HG02759 (cell line): ENCODE measurements around the gene ANKH.
A peak's percentile ranks its signal among the peaks of the same experiment; 100 is the strongest.
"Not testable (repeated sequence)": the region's sequence is repeated elsewhere in the genome, so short reads cannot be mapped to it uniquely, and the experiment has no call there.

Source experiments
- ATAC-seq: cut with Tn5 transposase; IDR thresholded peaks from one replicate; pipeline ENCODE4 v1.9.1; 2021; ENCODE audit warnings: mild to moderate bottlenecking, moderate library complexity; ENCODE audit not compliant: unreplicated experiment

Gene ANKH

DNA sequence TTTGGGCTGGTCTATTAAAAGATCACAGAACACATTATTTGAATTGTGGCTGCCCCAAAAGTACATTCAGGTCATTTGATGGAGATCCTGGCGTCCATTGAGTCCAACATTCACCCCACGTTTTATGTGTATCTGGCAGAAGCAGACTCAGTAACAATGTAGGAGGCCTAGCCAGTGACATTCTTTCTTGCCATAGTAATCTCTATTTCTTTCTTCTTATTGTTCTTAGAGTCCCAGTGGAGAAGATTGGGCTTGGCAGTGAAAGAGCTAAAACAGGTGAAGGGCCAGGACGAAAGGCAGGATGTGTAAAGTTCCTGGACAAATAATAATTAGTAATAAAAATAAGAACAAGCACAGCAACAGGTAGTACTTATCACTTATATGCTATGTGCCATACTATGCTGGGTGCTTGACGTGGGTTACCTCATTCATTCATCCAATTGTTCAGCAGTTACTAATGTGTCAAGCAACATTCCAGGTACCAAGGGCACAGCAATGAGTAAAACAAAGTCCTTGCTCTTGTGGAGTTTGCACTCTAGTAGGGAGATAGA is 12.6 kb upstream of the ANKH start:
- ATAC-seq = no peak

DNA sequence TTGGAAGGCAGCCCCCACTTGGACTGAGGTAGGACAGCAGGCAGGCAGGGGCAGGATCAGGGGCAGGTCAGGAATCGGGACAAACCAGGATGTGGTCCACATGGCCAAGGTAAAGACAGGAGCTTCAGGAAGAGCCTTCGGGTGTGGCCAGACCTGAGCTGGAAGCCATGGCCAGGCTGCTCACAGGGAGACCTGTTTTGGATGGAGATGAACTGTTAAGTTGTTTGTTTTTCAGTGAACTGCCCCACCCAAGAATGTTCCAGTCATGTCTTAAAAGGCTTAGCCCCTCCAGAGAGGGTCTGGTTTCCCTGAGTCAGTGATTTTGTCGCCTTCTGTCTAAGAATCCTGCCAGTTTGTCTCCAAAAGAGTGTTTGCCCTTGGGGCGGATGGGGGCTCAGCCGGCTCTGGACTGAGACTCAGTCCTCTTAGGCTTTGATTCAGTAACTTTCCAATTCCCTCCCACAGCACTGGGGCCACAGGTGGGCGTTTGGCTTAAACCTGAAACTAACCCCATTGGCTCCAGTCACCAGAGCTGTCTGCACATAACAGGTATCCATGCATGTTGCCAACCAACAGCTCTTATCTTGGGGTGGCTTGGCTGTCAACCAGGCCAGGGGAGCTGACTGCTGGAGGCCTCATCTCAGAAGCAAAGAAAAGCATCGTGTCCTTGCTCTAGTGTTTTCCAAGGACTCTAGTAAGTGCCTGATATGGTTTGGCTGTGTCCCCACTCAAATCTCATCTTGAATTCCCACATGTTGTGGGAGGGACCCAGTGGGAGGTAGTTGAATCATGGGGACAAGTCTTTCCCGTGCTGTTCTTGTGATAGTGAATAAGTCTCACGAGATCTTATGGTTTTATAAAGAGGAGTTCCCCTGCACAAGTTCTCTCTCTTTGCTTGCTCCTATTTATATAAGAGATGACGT is 11.3 kb upstream of the ANKH start:
- no peak for ATAC-seq

DNA sequence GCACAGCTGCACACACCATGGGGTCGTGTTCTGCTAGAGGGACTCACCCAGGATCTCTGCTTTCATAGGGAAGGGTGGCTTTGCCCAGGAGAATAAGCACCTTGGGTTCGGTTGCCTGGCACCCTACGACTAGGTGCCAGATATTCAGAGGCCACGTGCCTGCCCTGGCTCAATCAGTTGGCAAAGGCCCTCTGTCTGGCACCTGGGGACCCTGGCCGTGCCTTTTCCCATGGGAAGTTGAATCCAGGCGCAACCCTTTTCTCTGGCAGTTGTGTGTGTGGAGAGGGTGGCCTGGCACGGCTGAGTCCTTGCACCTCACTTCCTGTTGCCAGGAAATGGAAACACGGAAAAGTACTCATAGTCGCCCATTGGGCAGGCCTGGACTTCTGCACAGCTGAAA is 10.2 kb upstream of the ANKH start:
- ATAC-seq = no peak

DNA sequence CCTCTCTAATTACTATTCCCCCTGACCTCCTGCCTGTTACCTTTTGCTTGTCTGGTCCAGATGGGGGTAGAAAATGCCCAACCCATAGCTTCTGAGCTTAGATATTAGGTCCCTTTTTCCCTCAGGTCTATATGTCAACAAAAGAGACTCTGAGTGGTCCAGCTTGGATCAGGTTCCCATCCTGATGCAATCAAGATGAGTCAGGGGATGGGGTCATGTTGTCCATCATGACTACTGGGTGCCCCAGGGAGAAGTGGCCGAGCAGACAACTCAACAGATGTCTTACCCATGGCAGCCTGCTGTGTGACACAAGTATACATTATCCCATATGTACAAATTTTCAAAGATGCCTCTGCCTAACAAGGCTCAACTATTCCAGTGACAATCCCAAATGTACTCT is 9.1 kb upstream of the ANKH start:
- no peak for ATAC-seq

DNA sequence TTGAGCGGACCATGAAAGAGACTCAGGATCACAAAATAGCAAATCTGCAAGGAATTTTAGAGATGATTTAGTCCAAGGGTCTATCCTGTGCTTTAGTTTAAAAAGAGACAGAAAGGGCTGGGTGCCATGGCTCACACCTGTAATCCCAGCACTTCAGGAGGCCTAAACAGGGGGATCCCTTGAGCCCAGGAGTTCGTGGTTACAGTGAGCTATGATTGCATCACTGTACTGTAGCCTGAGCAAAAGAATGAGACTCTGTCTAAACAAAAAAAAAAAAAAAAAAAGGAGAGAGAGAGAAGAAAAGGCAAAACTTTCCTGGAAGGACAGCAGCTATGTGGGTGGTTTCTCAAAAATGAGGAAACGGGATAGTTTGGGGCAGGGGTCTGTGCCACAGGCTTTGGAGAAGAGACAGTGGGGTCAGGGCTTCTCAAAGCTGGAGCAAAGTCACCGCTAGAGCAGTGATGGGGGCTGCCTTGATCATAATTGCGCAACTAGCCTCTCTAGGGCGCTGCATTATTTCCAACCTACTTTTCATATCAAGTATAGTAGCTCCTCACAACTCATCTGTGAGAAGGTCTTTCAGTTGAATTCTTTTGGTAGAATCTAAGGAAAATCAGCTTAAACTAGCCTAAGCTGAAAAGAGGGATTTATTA is 8.5 kb upstream of the ANKH start:
- ATAC-seq = no peak

DNA sequence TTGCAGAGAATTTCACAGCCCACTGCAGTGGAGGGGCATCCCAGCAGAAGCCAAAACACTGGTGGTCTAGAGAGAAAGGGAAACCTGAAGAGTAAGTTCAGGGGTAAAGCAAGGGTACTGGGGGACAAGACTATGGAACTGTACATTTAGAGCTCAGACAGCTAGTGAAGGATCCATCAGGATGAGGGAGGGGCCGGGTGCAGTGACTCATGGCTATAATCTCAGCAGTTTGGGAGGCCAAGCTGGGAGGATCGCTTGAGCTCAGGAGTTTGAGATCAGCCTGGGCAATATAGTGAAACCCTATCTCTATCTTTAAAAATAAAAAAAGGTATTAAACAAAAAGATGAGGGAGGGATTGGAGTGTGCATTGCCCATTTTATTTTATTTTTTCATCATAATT is 7.8 kb upstream of the ANKH start:
- ATAC-seq = no peak

DNA sequence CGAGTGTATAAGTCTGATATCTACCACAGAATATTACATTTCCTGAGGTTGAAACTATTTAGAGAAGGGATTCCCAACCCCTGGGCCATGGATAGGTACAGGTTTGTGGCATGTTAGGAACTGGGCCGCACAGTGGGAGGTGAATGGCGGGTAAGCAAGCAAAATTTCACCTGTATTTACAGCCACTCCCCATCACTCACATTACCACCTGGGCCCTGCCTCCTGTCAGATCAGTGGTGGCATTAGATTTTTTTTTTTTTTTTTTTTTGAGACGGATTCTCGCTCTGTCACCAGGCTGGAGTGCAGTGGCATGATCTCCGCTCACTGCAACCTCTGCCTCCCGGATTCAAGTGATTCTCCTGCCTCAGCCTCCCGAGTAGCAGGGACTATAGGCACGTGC is 6.6 kb upstream of the ANKH start:
- not testable (repeated sequence) for ATAC-seq

DNA sequence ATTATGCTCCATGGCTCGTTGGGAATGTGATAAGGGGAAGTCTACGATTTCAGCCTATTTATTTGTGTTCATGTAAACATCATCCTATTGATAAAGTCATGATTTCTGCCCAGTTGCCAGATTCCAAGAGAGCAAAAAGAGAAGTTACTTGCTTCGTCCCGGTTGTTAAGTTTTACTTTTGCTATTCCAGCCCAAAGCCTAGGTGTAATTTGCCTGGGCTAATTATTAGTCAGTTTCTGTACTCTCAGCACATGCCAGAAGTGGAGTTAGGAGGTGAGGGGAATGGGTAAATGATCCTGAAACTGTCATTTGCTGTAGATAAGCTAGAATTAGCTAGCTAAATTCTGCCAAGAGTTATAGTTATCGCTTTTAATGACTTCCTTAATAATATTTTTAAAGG is 4.5 kb upstream of the ANKH start:
- ATAC-seq = no peak

DNA sequence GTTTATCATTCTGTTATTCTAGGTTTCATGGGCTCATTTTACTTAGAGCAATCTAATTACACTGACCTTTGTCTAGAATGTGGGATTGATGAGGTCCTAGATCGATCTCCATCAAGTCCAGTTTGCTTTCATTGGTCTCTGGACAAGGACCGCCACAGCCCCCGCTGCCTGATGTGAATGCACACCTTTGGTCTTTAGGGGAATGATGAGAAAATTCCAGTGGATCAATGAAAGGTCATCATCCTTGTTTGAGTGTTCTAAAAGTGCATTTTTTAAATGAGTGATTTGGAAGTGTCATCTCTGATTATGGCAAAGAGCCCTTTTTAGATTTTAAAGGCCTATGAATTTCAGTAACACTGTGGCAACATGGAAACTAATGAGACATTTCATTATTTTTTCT is 2.2 kb upstream of the ANKH start:
- no peak for ATAC-seq

DNA sequence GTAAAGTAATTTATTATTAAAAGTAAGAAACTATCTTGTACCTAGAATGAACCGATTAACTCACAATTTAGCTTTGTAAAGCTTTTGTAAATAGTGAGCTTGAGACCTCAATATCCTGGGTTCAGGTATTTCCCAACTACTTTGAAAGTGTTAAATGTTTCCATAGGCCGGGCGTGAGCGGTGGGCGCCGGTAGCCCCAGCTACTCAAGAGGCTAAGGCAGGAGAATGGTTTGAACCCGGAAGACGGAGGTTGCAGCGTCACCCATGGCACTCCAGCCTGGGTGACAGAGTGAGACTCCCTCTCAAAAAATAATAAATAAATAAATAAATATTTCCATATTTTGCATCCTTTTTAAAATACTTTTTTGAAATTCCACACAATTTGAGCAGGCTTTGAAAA is 1.5 kb upstream of the ANKH start:
- no peak for ATAC-seq

DNA sequence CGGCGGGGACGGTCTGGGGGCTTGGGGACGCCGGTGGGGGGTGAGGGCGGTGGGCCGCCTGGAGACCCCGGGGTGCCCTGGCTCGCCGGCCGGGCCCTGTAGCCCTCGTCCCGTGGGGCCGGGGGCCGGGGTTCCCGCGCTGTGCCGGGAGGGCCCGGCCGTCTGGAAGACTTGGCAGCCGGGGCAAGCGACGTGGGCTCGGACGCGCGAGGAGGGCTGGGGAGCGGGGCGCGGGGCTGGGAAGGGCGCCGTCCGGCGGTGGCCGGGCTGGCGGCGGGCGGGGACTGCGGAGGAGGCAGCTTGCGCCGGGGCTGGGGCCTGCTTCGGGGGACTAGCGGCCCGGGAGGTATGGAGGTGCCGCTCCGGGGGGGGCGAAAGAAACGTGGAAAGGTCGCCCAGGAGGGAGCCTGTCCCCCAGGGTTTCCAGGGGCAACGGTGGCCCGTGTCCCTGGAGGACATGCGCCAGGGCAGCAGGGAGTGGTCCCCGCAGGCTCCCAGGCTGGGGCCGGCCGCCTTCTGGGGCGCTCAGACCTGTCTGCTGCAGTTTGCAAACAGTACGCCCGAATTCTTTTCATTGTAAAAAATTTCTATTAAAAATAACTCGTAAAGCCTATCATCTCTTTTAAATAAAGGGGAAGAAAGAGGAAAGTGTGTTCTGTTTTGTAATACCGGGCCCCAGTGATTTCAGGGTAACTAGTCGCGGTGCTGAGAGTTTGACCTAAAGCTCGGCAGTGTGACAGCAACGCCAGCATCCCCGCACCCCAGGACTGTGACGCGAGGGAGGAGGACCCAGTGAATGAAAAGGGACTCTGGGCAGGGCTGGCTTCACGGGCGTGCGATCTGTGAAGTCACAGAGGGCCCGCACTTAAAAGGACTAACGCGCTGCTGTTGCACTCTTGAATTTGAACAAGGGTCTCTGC is 752 bp upstream of the ANKH start:
- ATAC-seq = peak; percentile 46

DNA sequence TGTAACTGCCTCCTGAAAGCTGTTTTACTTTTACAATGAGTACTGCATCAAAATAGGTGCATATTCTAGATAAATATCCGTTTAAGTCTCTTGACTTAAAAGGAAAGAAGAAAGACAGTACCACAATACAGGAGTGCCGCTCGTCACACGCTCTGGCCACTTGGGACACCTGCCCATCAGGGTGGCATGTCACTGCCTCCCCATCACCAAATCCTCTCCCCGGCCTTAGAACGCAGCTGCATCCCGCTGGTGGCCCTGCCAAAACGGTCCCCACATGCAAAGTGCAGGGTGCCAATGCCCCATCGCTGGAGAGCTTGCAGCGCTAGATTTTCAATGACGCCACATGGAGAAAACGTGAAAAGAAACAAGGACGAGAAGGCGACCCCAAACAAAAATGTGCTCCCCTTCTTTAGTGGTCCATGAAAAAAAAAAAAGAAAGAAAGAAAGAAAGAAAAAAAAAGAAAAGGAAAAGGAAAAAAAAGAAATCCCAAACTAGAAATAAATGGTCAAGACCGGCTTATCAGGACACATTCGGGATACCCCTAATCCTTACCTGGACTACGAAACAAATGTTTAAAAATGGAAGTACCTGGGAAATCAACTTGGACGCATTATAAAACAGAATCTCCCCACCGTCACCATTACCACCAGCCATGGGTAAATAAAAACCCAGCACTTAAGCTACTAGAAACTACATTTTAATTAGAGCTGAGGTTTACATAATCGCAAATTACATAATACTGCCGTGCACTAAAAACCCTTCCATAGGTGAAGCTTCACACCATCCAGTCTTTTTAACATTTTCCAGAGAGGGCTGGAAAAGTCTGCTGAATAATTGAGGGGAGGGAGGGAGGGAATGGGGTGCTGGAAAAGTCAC is 1.0 kb downstream of the ANKH start:
- ATAC-seq = peak; percentile 12

DNA sequence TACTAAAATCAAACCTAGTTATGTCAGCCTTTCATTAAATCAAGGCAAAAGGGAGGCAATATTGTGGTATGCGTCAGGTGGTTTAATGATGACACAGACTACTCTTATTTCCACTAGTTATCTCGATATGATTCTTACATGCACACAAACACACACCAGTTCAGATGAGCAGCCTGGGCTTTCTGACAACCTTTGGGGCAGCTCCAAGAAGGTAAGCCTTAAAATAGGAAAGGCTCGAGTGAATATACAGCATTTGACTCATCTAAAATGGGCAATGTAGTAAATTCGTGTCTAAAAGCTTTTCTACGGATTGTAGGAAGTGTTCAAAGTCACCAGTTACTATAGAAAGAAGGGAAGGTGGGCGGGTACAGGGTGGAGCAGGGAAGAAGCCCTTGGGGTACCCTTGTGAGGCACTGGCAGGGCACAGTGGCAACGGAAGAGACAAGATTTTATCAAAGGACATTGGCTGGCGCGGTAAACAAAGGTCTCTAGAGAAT is 1.9 kb downstream of the ANKH start:
- ATAC-seq = no peak

DNA sequence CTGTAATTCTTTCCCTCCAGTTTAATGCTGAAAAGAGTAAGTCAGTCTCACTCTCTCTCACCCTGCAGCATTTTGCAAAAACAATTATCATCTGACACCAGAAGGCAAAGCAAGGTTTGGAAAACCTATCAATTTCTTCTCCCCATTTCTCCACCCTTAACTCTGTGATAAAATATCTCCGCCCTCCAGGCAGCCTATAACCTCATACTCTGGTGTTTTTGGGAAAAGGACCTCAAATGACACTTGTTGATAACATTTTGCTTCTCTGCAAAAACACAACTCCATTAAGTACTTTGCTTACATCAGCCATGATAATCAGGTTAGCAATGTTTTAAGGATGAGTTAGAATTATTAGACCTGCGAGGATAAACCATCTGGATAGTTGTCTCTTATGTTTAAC is 2.3 kb downstream of the ANKH start:
- no peak for ATAC-seq

DNA sequence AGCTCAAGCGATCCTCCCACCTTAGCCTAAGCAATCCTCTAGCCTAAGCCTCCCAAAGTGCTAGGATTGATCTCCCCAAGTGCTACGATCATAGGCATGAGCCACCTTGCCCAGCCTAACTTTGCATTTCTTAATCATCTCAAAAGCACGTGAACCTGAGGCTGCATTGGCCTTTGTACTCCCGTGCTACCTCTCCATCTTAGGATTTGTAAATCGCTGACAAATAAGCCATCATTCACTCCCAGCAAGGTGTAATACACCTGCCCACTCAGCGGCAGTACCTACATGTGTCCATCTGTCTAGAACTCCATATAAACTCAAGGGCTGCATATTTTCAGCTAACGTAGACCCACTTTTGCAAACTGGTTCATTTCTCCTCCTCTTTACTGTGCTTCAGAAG is 2.8 kb downstream of the ANKH start:
- no peak for ATAC-seq

DNA sequence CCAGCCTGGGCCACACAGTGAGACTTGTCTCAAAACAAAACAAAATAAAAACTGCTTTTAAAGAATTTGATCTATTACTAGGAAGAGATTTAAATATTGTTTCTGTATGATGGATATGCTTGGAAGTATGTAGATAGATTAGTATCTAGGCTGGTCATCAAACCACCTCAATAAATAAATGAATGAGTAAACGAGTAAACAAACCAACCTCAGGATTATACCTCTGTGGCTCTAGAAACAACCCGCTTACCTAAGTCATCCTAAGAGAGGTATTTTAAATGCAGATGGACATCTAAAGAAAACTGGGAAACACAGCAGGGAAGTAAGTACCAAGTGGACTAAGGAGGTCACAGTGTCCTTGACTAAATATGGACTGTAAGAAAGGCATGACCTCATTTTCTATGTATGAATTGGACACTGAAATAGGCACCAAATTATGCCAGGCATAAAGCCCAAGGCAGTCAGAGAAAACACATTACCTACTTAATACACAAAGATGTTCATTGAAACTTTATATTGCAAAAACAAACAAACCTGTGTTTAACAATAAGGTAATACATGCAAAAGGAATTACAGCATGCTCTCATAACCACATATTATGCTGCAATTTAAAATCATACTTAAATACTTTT is 7.3 kb downstream of the ANKH start:
- no peak for ATAC-seq

DNA sequence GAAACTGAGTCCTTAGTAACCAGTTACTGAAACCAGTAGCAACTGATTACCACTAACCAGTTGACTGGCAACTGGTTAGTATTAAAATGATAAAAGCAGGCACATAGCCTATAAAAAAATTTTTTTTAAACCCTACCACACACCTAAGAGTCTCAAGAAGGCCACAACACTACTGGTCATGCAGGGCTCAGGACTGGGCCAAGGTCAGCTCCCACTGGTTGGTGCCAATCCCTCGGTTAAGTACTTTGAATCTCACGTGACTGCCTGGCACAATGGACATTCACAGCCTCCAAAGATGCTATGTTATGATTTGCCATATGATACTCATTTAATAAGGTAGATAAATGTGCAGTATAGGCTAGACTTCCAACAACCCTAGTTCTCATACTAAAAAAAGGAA is 8.5 kb downstream of the ANKH start:
- ATAC-seq = no peak

DNA sequence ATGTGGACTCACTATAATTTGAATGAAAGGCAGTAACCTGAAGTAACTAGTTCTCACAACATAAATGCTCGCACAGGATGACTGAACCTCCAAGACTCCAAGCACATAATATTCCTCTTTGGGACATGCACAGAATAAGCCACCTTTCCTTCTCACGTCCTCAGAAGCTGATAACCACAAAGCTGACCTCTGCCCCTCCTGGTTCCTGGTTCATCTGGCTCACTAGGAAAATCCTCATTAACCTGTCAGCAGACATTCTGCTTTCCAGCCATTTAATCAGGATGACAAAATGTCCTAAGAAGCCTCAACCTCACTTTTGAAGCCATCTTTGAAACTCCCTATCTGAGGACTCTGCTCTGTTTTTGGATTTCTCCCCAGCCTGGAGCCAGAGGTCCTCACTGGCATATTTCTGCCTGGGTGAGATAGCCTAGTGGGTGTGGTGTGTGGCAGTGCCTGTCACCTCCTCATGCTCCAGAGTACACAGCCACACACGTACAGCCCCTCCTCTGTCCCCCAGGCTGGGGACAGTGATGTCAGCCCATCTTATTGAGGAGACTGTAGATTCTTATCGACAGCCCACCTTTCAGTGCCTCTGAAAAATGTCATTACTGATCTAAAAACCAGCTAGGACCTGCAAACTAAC is 10.3 kb downstream of the ANKH start:
- ATAC-seq = no peak

DNA sequence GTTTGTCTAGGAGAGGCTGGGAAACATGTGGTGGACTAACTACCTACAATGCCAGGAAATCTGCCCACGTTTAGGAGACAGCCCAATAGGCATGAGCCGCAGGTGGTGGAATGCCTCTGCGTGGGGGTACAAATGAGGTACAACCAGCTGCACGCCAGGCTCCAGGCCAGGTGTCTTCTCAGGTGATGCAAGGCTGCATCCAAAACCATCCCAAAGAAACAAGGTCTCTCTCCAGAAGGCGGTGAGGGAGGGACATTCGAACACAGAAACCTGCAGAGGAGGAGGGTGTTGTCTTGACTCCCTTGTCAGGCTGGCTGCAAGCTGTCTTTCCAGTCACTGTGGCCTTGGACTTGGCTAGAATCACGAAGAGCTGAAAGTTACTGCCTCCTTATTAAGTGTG is 11.6 kb downstream of the ANKH start:
- no peak for ATAC-seq
